Keratinocyte (primary cell): ENCODE measurements around the gene OR2AE1. TPM values are rescaled to one million over a fixed set of nuclear protein-coding genes. Genes with fewer than 3 reads are reported as not detected.

ENCODE experiments used
- DNase-seq: peaks from one replicate; pipeline ENCODE4 v3.0.0-alpha.2; 2011; ENCODE audit warnings: low read depth, missing footprints, low spot score
- FAIRE-seq: peaks from 2 replicates; lab custom pipeline; 2011; peaks lifted over from hg19 to GRCh38; lab: Jason Lieb, UNC
- H2AFZ ChIP-seq: 2 replicates; pipeline ENCODE4 v1.6.0; 2012; ENCODE audit warnings: low read length, control low read depth, inconsistent platforms; ENCODE audit not compliant: control insufficient read depth
- H3K27ac ChIP-seq: 2 replicates; pipeline ENCODE4 v1.5.1; 2011; ENCODE audit warnings: low read length; ENCODE audit not compliant: control insufficient read depth, insufficient read depth
- H3K27me3 ChIP-seq: 3 replicates; pipeline ENCODE4 v1.6.0; 2011; ENCODE audit warnings: low read length; ENCODE audit not compliant: control insufficient read depth, insufficient read depth; ENCODE audit errors: extremely low read depth
- H3K36me3 ChIP-seq, 2 experiments: 2 replicates in 1 of 2; 3 replicates in 1 of 2; pipeline ENCODE4 v1.5.1; 2011; ENCODE audit warnings: low read length in 2 of 2, mild to moderate bottlenecking in 1 of 2; ENCODE audit not compliant: control insufficient read depth in 2 of 2, insufficient read depth in 2 of 2; ENCODE audit errors: extremely low read depth in 1 of 2
- H3K4me1 ChIP-seq: 3 replicates; pipeline ENCODE4 v1.5.1; 2011; ENCODE audit warnings: low read length; ENCODE audit not compliant: control insufficient read depth, insufficient read depth; ENCODE audit errors: extremely low read depth
- H3K4me2 ChIP-seq: 3 replicates; pipeline ENCODE4 v1.6.0; 2011; ENCODE audit warnings: low read depth, low read length; ENCODE audit not compliant: control insufficient read depth, insufficient read depth; ENCODE audit errors: extremely low read depth
- H3K4me3 ChIP-seq, 3 experiments: fragments of 200-600 bp in 1 of 3; sonication (generic) in 1 of 3; 2 replicates in 2 of 3; 3 replicates in 1 of 3; pipeline ENCODE4 v1.5.1; 2011 to 2016; ENCODE audit warnings: low read length in 3 of 3, mild to moderate bottlenecking in 3 of 3, control low read depth in 2 of 3, inconsistent platforms in 1 of 3, low read depth in 1 of 3, mixed read lengths in 1 of 3, mixed run types in 1 of 3, moderate library complexity in 1 of 3; ENCODE audit not compliant: control insufficient read depth in 2 of 3, insufficient read depth in 2 of 3; ENCODE audit errors: extremely low read depth in 1 of 3
- H3K79me2 ChIP-seq: 2 replicates; pipeline ENCODE4 v1.6.0; 2012; ENCODE audit warnings: low read length; ENCODE audit not compliant: control insufficient read depth, insufficient read depth
- H3K9ac ChIP-seq: 3 replicates; pipeline ENCODE4 v1.6.0; 2011; ENCODE audit warnings: low read length; ENCODE audit not compliant: control insufficient read depth, insufficient read depth; ENCODE audit errors: extremely low read depth
- H3K9me1 ChIP-seq: 3 replicates; pipeline ENCODE4 v1.6.0; 2011; ENCODE audit warnings: low read length; ENCODE audit not compliant: control insufficient read depth, insufficient read depth; ENCODE audit errors: extremely low read depth
- H3K9me3 ChIP-seq: 2 replicates; pipeline ENCODE4 v1.5.1; 2012; ENCODE audit warnings: low read depth, low read length; ENCODE audit not compliant: control insufficient read depth
- H4K20me1 ChIP-seq: 3 replicates; pipeline ENCODE4 v1.6.0; 2011; ENCODE audit warnings: low read length; ENCODE audit not compliant: control insufficient read depth, insufficient read depth; ENCODE audit errors: extremely low read depth
- EZH2 ChIP-seq: IDR thresholded peaks from one replicate; pipeline ENCODE4 v1.6.1; 2012; ENCODE audit warnings: inconsistent platforms, mild to moderate bottlenecking, low read length, moderate library complexity
- dilution Hi-C: fragments of 300-500 bp; cut with MboI; formaldehyde crosslinking; loops from one replicate; pipeline ENCODE4 v1.7.0; 2020; ENCODE audit warnings: low sequenced_read_pairs; ENCODE audit not compliant: extremely low pct_ligation_motif_present
- polyA plus RNA-seq, 5 experiments: library from polyadenylated mRNA; depleted of rRNA in 3 of 5; stranded (reverse) in 3 of 5; stranded (forward) in 1 of 5; unstranded in 1 of 5; fragments of >200 nt; gene quantifications; 1 replicate in 1 of 5; 2 replicates in 3 of 5; 3 replicates in 1 of 5; pipeline versions ENCODE4 v1.2.1 to v1.2.3, GENCODE V29; 2011 to 2012; ENCODE audit warnings: missing spikeins in 2 of 5, low read depth in 1 of 5, low replicate concordance in 1 of 5
- TF ChIP-seq, protein P1 (sequence below), 3 experiments: IDR thresholded peaks in 1 of 3; conservative IDR thresholded peaks in 1 of 3; optimal IDR thresholded peaks in 1 of 3; 2 replicates in 2 of 3; 3 replicates in 1 of 3; pipeline versions ENCODE3 to v1.5.1; 2011; ENCODE audit warnings: low read length in 3 of 3, mild to moderate bottlenecking in 3 of 3, moderate library complexity in 2 of 3, control low read depth in 1 of 3, inconsistent platforms in 1 of 3; ENCODE audit not compliant: insufficient read depth in 2 of 3; ENCODE audit errors: extremely low read depth in 1 of 3

OR2AE1 gene
- polyA plus RNA-seq, 1 donor (not counting 4 experiments of a cell fraction or from before 2014, with no cell fraction given), result not detected

DNA sequence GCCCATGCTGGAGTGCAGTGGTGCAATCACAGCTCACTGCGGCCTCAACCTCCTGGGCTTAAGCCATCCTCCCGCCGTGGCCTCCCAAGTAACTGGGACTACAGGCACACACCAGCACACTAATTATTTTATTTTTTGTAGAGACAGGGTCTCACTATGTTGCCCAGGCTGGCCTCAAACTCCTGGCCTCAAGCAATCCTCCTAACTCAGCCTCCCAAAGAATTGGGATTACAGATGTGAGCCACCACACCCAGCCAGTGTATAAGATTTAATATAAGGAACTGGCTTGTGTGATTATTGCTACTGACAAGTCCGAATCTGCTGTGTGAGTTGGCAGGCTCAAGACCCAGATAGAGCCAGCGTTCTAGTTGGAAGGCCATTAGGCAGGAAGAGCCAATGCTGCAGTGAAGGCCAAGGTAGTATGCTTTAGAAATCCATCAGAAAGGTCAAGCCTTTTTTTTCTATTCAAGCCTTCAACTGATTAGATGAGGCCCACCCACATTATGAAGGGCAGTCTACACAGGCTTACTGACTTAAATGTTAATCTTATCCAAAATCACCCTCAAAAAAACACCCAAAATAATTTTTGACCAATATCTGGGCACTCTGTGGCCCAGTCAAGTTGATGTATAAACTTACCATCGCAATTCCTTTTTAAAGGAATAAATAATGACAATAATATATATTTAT lies 23.1 kb upstream of the OR2AE1 start:
- DNase-seq (no peak), FAIRE-seq (no peak)
- Histone ChIP-seq H4K20me1 (no peaks in the 10 kb centered on the region), H3K27ac (no peak overlapping the region), H3K4me2 (no peak overlapping the region), H2AFZ (no peak overlapping the region), H3K4me3 (no peak overlapping the region), H3K36me3 (peaks cover 22 to 24% of the 10 kb centered on the region in 2 experiments), H3K4me1 (no peaks in the 10 kb centered on the region), H3K9me1 (peaks cover 2% of the 10 kb centered on the region), H3K79me2 (no peaks in the 10 kb centered on the region), H3K9me3 (no peaks in the 10 kb centered on the region), H3K9ac (no peak overlapping the region), H3K27me3 (no peaks in the 10 kb centered on the region)
- TF ChIP-seq EZH2, result no peak
- TF ChIP-seq, protein P1, sequence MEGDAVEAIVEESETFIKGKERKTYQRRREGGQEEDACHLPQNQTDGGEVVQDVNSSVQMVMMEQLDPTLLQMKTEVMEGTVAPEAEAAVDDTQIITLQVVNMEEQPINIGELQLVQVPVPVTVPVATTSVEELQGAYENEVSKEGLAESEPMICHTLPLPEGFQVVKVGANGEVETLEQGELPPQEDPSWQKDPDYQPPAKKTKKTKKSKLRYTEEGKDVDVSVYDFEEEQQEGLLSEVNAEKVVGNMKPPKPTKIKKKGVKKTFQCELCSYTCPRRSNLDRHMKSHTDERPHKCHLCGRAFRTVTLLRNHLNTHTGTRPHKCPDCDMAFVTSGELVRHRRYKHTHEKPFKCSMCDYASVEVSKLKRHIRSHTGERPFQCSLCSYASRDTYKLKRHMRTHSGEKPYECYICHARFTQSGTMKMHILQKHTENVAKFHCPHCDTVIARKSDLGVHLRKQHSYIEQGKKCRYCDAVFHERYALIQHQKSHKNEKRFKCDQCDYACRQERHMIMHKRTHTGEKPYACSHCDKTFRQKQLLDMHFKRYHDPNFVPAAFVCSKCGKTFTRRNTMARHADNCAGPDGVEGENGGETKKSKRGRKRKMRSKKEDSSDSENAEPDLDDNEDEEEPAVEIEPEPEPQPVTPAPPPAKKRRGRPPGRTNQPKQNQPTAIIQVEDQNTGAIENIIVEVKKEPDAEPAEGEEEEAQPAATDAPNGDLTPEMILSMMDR (optimal IDR thresholded peaks at IDR 0.05 in 1 of 3, IDR thresholded peaks at IDR 0.05 in 1 of 3, conservative IDR thresholded peaks at IDR 0.05 in 1 of 3; ENCODE audit: extremely low read depth in 1 of 3, insufficient read depth in 2 of 3, low read length in 3 of 3), result no peak
- dilution Hi-C loops, result no loop called here

DNA sequence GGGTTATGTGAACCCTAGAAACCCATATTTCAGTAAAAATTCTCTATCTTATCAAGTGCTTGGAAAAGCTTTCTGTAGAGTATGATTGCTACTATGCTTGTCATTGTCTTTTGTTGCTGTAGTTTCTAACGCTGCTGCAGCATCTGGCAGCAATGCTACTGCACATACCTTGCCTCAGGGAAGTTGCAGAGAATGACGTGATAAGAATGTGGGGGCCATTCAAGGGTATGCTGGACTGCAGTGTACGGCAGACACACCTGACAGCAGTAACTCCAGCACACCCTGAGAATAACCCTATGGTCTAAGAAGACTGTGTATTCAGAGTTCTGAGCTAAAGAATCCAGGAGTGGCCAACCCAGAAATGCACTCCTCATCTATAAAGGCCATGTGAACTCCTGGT lies 22.0 kb upstream of the OR2AE1 start:
- no peak overlapping the region for H3K9ac ChIP-seq
- DNase-seq (no peak), FAIRE-seq (no peak)
- dilution Hi-C loops, result no loop called here
- no peak overlapping the region for H3K27ac ChIP-seq
- H3K9me1 ChIP-seq, result peaks cover 2% of the 10 kb centered on the region
- no peak overlapping the region for H3K4me3 ChIP-seq
- H4K20me1 ChIP-seq, result no peaks in the 10 kb centered on the region
- H3K36me3 ChIP-seq, result peaks cover 22 to 24% of the 10 kb centered on the region in 2 experiments
- no peaks in the 10 kb centered on the region for H3K79me2 ChIP-seq
- H3K27me3 ChIP-seq, result no peaks in the 10 kb centered on the region
- H3K9me3 ChIP-seq, result no peaks in the 10 kb centered on the region
- TF ChIP-seq EZH2, result no peak
- TF ChIP-seq, protein P1 (optimal IDR thresholded peaks at IDR 0.05 in 1 of 3, IDR thresholded peaks at IDR 0.05 in 1 of 3, conservative IDR thresholded peaks at IDR 0.05 in 1 of 3; ENCODE audit: extremely low read depth in 1 of 3, insufficient read depth in 2 of 3, low read length in 3 of 3), result no peak
- H2AFZ ChIP-seq, result no peak overlapping the region
- H3K4me2 ChIP-seq, result no peak overlapping the region
- no peaks in the 10 kb centered on the region for H3K4me1 ChIP-seq
